ENCODE measurements around the gene CEP76.

CEP76 gene

DNA sequence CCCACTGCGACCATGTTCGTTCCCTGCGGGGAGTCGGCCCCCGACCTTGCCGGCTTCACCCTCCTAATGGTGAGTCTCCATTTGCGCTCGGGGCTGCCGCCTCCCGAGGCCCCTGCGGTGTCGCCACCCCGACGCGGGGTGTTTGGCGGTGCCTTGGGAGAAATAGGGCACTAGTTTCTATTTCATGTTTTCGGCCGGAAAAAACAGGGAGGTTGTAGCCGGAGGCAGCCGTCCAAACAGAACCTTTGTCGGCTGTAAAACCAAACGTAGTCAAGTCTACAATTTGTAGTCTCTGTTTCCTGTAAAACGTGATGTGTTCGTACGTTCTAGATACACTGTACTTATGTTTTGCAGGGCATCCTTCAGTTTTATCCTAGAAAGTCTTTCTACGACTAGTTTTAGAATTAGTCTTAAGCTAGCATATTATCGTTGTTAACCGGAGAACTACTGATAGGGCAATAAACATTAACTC lies 609 bp upstream of the CEP76 start:
- DNase-seq (ENCODE audit: low read depth), result no peak

DNA sequence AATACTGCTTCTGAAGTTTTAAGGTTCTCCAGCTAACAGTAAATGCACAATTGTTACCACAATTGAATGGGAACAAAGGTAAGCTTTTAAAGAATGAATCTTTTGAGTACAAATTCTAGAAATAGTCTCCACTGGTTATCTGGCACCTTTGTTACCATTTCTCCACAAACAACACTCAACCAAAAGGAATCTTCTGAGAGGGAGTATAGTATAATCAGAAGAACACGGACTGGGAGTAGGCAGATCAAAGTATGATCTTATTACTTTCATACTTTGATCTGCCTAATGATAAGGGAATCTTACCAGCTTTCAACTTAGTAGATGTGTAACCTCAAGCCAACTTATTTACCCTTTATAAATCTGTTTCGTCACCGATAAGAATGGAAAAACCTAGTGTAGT lies 1.4 kb downstream of the CEP76 start:
- peak; percentile 13 for DNase-seq (ENCODE audit: low read depth)

DNA sequence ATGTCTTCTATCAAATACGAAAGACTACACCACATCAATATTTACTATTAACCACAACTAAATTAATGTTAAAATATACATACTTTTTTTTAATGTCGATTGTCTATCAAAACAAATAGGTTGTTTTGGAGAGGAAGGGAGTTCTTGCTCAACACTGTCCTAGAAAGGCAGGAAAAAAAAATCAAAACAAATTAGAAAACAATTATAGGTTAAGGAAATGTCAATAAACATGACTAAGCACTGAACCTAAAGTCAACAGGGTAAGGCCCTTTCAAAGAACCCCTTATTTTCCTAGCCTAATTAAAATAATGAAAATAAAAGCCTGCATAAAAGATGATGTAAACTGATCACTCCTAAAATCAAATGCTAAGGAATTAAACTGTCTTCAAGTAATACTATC lies 2.8 kb downstream of the CEP76 start:
- DNase-seq (ENCODE audit: low read depth), result no peak

DNA sequence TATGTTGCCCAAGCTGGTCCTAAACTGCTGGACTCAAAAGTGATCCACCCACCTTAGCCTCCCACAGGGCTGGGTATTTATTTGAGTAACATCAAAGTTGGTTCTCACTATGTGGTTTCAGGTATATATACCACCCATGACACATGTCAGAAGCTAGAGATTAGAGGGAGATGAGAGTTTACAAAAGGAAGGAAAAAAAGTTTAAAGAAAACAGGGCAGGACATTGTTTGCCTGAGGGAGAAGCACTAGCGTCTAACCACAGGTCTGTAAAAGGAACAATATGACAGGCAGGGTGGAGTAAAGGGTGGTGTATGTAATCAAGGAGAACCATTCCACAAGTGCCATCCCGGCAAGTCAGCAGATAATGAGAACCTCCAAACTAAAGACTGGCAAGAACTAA lies 8.5 kb downstream of the CEP76 start:
- no peak for DNase-seq (ENCODE audit: low read depth)

DNA sequence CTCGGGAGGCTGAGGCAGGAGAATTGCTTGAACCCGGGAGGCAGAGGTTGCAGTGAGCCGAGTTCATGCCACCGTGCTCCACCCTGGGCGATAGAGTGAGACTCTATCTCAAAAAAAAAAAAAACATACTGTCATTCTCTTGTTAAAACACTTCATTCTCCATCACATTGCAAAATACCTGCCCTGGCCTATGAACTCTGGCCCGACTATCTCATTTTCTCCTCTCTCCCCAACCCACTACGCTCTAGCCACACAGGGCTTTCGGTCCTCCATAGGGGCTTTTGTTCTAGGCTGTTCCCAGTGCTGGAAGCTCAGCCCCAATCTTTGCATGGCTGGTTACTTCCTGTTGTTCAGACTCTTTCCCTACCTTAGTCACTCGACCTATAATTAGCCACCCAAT lies 10.3 kb downstream of the CEP76 start:
- no peak for DNase-seq (ENCODE audit: low read depth)

DNA sequence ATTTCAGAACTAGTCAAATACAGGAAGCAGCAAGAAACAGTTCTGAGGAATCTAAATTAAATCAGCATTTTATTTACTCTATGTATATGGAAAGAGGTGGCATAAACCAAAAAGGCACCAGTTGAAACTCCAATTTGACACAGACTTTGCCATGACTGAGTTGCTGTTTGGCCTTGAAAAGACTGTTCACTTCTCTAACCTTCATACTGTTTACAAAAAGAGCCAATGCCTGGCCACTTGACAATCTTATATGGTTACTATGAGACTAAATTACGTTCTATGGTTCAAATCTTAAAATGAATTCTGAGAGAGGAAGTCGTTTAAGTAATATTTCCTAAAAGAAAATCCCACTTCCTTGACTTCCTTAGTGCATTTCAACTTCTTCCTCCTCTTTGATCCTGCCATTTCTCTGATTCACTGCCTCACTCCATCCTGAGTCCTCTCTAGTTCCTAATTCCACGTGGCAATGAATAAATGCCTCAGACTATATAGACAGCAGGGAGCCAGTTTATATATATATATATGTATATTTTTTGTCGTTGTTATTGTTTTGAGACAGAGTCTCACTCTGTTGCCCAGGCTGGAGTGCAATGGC lies 13.2 kb downstream of the CEP76 start:
- DNase-seq (ENCODE audit: low read depth), result no peak

DNA sequence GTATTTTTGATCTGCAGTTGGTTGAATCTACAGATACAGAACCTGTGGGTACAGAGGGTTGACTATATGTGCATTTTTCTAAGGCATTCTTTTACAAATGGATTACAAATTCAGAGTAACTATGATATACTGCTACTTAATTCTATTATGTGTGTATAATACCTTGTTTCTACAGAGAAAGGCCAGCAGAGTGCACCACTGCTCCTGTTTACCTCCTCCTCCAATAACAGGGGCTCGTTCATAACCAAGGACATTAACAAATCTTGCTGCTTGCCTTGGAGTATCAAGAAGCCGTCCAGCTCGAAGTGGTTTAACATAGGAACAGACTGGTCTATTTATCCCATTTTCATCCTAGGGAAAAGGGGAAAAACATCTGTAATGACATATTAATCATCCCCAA lies 16.4 kb downstream of the CEP76 start:
- DNase-seq (ENCODE audit: low read depth), result peak; percentile 53

DNA sequence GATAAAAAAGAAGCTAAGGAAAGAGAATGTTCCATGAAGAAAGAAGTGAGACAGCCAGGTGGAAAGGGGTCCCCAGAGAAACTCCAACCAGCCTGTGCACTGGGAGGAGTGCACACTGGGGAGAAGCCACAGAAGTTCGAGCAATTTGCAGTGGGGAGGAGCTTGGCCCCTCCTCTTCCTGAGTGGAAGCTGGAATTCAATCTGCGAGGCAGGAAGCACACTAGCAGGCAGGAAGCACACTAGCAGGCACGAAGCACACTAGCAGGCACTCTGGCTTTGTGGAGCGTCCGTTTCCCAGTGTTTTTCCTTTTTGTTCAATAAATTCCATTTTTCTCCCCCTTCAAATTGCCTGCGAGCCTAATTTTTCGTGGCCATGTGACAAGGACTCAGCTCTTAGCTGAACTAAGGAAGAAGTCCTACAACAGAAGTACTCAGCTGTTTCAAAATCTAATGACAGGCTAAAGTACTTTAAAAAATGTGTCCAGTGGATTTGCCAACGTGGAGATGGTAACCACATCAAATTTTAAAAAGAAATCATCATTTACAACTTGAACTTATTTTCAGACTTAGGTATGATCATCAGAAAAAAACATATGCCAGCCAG lies 23.2 kb downstream of the CEP76 start:
- DNase-seq (ENCODE audit: low read depth), result peak; percentile 60

DNA sequence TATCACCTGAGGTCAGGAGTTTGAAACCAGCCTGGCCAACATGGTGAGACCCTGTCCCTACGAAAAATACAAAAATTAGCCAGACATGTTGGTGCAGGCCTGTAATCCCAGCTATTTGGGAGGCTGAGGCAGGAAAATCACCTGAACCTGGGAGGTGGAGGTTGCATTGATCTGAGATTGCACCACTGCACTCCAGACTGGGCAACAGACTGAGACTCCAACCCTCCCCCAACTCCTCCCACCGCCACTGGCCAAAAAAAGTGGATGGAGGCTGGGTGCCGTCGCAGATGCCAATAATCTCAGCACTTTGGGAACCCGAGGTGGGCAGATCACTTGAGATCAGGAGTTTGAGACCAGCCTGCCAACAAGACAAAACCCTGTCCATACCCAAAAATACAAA lies 34.5 kb downstream of the CEP76 start:
- no peak for DNase-seq (ENCODE audit: low read depth)

DNA sequence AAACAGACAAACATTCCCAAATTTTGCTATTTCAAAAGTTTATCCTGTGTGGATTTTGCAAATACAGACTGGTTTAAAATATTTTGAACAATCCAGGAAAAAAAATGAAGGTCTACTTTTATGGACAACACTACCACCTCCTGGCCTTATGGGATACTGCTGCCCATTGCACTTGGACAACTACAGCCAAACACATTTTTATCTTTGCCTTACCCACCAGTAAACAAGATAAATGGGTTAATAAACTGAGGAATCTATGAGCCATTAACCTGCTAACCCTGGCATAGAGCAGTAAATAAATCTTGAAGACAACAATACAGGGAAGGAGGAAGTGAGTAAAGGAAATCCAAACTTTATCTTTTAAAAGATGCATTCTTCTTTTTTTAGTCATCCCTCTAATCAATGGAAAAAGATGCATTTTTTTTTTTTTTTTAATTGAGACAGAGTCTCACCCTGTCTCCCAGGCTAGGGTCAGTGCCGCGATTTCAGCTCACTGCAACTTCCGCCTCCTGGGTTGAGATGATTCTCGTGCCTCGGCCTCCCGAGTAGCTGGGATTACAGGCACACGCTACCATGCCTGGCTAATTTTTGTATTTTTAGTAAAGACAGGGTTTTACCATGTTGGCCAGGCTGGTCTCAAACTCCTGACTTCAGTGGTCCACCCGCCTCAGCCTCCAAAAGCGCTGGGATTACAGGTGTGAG lies 42.5 kb downstream of the CEP76 start:
- peak; percentile 83 for DNase-seq (ENCODE audit: low read depth)

DNA sequence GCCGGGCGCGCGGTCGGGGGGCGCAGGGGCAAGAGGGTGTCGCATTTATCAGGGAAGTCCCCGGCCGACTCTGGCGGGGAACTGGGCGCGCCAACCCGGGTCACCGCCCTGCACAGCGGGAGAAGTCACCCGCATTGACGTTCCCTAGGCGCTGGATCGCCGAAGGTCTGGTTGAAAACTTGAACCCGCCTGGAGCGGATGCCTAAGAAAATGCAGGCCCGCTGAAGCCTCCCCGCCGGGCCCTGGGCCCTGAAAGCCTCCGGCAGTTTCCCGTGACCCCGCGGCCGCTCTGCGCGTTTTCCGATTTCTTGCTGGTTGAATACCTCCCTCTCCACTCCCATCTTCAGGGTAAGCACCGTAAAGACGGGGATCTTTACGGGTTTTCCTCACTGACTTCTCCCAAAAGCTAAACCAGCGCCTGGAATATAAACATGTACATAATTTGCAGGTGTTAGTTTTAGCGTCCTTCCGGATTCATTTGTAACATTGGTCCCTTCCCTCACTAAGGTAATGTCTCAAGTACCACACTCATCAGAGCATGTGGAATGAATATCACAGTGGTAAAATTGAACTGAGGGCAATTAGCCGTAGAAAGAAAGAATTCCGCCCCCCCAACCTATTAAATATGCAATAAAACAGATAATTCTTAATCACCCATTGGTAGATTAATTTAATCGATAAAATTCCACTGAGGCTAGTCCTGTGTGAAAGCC lies 43.9 kb downstream of the CEP76 start:
- DNase-seq (ENCODE audit: low read depth), result peak; percentile 74

DNA sequence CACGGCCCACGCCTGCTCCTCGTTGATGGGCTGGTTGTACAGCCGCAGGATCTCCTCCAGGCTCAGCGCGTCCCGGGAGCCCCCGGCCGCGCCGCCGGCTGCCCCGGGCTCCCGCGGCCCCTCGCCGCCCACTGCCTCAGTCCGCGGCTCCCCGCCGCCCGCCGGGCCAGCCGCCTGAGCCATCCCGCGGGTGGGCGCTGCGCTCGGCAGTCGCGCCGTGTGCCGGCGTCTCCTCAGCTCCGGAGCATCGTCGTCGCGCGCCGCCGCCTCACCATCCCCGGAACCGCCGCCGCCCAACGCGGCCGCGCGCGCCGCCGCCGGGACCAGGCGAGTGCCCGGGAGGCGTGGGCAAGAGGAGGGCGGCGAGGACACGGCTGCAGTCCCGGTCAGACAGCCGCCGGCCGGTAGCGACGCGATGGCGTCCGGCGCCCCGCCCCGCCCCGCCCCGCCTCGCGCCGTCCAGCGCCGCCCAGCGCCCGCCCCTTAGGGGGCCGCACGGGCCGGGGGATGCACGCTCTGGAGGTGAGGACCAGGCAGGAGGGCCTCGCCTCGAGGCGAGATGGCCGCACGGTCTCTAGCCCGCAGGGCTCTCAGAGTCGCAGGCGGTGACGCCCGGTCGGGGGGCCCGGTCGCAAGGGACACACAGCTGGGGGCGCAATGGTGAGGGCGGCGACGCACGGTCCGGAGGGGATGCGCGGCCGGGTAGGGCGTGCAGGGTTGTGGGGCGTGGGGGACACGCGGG lies 44.7 kb downstream of the CEP76 start, which contains the start of gene SPIRE1:
Gene SPIRE1, minus strand, starts transcription at position 424 of the 742 bp plus-strand sequence. Its CDS starts 241 bp downstream, at position 183.
- DNase-seq (ENCODE audit: low read depth), result peak; percentile 77

DNA sequence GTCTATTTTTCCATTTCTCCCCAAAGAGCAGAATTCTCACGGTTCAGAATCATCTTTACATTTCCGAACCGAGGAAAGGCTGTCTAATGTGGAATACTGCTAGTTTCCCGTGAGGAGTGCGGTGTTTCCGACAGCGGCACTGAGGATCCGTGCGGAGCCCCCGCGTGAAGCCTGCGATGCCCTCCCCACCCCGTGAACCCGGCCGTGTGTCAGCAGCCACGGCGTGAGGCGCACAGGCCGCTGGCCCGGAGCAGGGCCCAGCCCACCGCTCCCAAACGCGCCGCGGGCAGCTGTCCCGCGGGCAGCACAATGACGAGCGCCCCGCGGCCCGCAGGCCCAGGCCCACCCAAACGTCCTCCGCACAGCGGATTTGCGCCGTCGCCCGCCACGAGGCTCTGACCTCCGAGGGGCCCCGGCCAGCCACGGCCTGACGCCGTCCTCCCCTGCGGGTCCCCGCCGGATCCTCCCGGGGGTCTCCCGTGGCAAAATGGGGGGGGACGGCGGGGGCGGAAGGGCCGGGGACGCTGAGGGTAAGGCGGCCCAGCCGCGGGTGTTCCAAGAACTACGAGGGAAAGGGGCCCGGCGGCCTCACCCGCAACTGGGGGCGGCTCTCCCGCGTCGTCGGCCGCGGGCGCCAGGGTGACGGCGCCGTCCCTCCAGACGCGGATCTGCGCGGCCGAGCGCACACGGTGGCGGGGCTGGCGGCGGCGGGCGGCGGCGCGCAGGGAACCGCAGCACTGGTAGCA lies 45.4 kb downstream of the CEP76 start:
- DNase-seq (ENCODE audit: low read depth), result peak; percentile 66

DNA sequence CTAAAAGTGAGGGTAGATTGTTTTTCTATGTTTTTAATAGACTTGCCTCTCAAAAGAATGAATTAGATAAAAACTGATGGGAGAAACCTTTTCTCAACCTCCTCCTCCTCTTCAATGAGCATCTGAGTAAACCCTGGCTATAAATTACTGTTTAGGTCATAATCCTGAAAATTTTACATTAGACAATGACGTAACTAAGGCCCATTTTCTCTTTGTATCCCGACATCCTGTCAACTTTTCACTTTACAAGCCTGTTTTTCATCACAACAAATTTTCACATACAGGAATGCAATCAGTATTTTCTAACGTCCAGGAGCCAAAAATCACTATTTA lies 46.0 kb downstream of the CEP76 start:
- peak; percentile 63 for DNase-seq (ENCODE audit: low read depth)

DNA sequence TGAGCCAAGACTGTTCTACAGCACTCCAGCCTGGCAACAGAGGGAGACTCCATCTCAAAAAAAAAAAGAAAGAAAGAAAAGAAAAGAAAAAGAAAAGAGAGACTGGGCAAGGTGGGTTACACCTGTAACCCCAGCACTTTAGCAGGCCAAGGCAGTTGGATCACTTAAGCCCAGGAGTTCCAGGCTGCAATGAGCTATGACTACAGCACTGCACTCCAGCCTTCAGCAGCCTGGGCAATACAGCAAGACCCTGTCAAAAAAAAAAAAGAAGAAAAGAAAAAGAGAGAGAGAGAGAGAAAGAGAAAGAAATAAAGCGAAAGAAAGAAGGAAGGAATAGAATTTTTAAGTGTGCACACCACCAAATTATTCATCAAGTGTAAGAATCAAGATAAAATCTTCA lies 47.6 kb downstream of the CEP76 start:
- DNase-seq (ENCODE audit: low read depth), result no peak

DNA sequence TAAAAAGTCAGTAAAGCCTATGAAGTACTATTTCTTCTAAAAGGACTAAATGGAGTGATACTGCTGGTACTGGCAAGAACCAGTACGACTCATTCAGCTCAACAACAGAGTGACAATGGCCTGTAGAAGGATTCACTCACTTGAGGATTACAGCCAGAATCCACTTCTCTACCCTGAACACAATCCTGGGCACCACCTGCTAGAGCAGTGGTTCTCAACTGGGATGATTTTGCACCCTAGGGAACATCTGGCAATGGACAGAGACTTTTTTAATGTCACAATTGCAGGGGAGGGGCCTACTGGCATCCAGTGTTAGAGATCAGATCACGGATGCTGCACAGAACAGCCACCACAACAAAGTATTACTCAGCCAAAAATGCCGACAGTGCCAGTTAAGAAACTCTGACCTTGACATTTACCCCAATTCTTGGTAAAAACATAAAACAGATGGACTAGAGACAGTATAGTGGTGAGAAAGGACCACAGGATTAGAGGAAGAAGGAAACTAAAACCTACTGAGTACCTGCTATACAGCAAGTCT lies 49.6 kb downstream of the CEP76 start:
- DNase-seq (ENCODE audit: low read depth), result peak; percentile 66

DNA sequence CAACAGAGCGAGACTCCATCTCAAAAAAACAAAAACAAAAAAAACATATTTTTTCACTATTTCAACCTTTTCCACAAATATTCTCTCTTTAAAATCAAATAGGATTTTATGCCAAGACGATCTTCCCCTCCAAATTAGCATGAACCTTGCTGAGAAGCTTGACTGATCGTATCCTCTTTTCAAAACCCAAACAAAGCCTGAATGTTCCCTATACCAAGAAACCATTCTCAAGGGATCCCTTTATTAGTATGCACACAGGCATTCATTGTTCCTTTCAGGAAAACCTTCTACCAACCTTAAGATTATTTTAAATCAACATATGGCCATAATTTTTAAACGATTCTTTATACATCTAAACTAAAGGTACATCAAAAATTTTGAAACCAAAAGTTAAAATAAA lies 50.9 kb downstream of the CEP76 start:
- no peak for DNase-seq (ENCODE audit: low read depth)

DNA sequence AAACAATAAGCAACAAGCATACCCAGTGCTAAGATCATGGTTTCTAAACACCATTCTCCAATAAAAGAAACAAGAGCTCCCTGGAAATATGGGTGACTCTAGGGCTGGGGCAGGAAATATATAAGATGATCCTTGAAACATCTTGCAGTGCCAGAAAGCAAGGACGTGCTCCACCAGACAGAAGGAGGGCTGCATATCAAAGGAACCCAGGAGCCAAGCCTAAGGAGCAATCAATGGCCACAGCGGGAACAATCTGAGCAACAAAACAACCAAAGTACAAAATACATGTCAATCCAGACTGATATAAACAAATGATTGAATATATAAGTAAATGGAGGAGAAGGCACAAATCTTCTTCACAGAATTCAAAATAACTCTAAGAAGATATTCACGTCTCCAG lies 54.8 kb downstream of the CEP76 start:
- DNase-seq (ENCODE audit: low read depth), result no peak

DNA sequence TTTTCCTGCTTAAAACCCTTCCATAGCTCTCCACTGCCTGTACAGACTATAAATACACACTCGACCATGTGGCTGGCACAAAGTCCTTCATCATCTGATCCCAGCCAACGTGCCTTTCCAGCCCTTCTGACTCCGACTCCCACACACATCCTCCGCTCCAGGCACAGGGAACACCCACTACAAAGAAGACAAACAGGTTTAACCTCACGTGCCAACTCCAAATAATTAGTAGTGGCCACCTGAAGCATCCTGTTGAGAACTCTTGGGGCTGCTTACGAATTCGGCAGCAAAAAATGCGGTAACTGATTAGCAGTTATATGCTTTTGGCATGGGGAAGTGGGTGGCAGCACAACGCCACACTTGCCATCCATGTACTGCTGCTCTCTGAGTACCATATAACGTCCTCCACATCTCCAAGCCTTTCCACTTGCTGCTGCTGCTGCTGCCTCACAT lies 56.7 kb downstream of the CEP76 start:
- no peak for DNase-seq (ENCODE audit: low read depth)

DNA sequence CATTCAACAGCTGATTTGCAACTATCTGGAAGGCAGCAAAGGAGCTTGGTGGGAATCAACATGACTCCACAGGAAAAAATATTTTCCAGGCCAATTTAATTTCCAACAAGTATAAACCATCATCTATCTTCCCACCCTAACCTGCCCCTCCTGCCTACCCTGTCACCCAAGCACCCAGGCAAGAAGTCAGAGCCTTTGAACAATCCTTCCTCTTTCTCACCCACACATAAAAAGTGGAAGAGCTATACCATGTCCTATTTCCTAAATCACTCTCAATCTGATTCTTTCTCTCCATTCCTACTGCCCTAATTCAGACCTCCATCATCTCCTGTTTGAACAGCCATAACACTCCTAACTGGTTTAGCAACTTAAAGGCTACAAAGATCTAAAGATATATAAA lies 57.3 kb downstream of the CEP76 start:
- no peak for DNase-seq (ENCODE audit: low read depth)

DNA sequence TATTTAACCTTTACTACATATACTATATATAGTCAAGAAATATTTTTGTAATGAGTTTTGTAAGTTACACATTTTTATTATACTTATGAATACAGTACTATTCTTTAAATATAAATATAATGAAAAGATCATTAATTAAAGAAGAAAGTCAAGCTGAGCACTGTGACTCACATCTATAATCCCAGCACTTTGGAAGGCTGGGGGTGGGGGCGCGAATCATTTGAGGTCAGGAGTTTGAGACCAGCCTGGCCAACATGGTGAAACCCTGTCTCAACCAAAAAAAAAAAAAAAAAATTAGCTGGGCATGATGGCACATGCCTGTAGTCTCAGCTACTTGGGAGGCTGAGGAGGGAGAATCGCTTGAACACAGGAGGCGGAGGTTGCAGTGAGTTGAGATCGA lies 58.8 kb downstream of the CEP76 start:
- DNase-seq (ENCODE audit: low read depth), result peak; percentile 47

Data from ELR (cell line).